GM21717 (cell line): ENCODE data around the gene FBXW12.
"Not testable (repeated sequence)": the region's sequence is repeated elsewhere in the genome, so short reads cannot be mapped to it uniquely, and the experiment has no call there.

Source experiments
- ATAC-seq: cut with Tn5 transposase; IDR thresholded peaks from one replicate; pipeline ENCODE4 v1.9.1; 2021; ENCODE audit warnings: mild to moderate bottlenecking, moderate library complexity; ENCODE audit not compliant: unreplicated experiment

The FBXW12 gene

DNA sequence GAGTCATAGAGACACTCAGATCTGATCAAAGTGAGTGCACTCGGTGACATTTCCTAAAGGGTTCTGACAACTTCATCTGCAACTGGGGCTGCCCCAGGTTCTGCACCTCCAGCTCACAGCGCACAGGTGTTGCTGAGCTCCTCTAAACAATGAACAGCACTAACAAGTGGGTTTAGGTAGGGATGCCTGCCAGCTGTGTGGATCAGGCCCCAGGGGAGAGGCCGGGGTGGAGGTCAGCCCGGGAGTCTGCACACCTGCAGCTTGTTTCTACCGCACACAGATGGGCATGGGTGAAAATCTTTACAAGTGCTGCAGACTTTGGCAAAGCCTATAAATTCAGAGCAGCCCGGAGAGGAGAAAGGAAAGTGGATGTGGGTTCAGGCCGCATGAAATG lies 355 bp downstream of the FBXW12 start:
- no peak for ATAC-seq

DNA sequence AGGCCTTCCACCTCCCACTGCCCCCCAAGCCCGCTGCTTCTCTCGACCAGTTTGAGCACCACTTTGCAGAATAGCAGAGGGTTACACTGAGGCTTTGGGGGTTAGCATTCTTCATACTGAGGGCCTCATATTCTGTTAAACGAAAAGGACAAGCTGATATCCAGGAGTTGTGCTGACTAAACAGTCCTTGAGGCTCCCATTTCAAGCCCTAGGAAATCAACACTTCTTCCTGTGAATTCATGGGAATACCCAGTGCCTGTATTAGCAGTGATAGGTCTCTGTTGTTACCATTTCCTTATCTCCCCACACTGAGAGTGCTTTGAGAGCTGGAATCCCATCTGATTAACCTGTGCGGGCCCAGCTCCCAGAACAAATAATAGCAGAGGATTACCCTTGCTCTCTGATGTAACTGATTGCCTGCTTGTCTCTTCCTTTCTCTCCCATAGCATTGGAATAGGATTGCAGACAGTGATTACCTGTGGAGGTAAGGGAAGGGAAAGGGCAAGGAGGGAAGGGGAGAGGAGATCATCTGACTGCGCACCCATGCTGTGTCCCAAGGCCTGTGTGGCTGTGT lies 930 bp downstream of the FBXW12 start:
- no peak for ATAC-seq

DNA sequence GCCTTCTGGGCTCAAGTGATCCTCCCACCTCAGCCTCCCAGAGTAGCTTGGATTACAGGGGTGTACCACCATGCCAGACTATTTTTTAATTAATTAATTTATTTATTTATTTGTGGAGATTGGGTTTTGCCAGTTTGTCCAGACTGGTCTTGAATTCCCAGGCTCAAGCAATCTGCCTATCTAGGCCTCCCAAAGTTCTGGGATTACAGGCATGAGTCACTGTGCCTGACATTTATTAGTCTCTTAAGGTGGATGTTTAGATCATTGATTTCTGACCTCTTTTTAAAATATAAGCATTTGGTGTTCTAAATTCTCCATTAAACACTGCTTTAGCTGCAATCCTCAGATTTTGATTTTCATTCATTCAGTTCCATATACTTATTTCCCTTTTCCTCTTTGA lies 15.6 kb downstream of the FBXW12 start:
- no peak for ATAC-seq

DNA sequence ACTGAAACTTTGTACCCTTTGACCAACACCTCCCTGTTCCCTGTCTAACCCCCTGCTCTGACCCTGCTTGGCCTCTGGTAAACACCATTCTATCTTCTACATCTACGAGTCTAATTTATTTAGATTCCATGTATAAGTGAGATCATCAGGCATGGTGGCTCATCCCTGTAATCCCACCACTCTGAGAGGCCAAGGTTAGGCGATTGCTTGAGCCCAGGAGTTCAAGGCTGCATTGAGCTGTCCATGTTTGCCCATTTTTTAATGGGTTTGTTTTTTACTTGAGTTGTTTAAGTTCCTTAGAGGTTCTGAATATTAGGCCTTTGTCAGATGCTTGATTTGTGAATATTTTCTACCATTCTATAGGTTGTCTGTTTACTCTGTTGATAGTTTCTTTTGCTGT lies 16.9 kb downstream of the FBXW12 start:
- ATAC-seq: no peak

DNA sequence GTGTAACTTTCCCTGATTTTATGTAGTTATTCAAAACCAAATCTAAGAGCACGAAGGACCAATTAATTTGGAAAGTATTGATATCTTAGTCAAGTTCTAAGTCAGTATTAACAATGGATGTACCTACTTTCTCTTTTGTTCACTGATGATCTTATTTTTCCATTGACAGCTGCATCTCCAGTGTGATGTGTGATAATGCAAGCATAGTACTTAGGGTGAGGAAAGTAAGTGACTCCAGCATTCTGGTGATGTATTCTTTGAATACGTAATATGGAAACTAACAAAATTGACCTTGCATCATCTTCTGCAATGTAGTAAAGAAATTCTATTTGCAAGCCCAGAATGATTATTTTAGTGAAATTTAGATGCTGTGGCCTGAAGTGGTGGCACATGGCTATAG lies 22.4 kb downstream of the FBXW12 start:
- no peak for ATAC-seq

DNA sequence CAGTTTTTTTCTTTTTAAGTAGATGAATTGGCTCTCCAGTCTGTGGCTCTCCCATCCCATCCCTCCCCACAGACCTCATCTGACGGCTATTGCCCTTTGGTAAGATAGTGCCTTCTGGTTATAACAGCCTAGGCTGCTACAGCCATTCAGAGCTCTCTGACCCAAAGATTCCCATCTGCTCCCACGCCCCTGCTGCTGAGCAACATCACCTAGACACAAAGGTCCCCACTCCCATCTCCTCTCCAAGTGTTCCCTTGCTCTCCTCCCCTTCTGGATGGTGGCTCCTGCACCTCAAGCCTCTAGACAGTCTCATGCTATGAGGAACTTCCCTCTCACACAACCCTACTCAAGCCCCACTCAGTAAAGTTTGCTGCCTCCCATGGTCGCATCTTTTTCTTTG lies 23.7 kb downstream of the FBXW12 start:
- no peak for ATAC-seq

DNA sequence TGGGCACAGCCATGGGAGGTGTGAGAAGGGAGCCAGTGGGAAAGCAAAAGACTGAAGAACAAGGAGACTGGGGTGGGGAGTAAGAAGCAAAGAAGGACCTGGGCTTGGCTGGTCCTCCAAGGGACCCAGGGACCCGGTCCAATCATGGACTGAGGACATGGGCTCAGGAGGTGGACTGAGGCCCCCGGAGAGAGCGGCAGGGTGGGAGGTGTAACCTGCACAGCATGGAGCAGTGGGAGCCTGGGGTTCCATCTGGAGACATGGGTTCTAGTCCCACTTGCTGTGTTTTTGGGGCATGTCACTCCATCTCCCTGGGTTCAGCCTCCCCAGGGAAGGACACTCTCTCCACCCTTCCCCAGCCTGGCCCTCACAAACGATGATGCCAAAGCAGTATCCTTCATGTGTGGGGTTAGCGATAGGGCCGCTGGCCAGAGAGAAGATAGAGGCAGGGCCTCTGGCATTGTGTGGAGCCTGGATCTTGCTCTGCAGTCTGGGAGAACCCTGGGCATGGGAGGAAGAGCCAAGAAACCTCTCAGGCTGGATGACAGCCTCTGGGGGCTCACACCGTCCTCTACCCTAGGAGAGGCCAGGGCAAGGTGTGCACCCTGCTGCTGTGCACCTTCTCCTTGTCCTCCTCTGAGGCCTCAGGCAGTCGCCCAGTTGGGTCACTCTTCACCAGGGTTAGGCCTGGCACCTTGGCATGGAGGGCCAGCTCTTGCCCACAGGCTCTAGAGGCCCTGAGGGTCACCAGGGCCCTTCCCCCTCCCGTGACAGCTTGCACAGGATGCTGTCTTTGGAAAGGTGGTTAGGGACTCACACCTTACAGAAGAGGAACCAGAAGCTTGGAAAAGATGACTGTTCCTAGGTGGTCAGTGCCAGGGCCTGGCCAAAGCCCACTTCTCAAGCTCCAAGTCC lies 26.0 kb downstream of the FBXW12 start:
- ATAC-seq: no peak

DNA sequence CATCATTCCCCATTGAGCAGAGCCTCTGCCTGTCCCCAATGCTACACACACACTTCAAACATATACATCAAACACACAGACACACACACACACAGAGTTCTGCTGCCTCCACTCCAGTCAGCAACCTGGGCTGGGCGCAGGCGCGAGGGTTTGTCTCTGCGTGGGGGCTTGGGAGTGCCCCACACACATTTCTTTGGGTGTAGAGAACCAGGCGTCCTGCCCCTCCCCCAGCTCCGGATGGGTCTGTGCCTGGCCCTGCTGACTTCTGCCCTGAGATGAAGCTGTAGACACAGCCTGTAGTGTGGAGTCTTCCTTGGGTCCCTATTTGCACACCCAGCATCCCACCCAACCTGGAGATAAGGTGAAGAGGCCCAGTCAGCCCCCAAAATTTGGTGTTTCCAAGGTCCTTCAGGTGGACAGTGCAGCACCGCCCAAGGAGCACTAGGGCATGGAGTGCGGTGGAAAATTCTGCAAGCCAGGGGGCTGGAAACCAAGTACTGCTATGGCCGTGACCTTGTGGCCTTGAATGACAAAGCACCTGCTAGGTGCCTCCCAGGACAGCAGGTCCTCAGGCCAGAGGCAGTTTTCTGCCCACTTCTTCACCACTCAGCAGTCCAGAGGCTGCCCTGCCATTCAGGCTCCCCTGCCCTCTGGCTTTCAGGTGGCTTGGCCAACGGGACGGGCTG lies 26.8 kb downstream of the FBXW12 start:
- no peak for ATAC-seq

DNA sequence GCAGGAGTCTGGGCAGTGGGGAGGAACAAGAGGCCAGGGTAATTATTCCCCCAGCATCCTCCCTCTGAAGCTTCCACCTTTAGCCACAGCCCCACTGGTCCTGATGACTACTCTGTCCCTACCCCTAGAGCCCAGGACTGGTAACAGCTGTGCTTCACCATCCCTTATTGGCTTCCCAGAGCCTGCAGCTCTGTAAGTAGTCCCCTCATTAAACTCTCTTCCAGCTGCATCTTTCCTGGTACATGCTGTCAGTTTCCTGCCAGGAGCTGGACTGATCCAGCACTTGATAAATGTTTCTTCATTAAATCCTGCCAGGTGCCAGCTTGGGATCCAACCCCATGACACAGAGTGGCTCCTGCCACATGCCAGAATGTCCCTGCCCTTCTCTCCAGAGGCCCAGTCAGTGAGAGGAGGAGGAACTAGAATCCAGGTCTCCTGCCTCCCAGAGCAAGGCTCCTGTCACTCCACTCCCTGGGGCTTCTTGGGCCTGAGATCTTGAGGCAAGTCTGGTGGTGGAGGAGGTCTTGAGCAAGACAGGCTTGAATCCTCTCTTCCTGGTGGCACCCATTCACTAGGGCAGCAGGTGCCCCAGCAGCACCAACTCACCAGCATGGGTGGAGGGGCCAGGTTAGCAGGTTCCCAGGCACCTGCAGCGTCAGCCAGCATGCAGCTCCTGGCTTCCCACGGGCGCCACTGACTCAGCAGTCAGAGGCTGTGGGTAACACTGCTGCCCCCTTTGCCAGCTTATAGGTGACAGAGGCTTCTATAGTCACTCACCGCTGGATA lies 27.6 kb downstream of the FBXW12 start:
- no peak for ATAC-seq

DNA sequence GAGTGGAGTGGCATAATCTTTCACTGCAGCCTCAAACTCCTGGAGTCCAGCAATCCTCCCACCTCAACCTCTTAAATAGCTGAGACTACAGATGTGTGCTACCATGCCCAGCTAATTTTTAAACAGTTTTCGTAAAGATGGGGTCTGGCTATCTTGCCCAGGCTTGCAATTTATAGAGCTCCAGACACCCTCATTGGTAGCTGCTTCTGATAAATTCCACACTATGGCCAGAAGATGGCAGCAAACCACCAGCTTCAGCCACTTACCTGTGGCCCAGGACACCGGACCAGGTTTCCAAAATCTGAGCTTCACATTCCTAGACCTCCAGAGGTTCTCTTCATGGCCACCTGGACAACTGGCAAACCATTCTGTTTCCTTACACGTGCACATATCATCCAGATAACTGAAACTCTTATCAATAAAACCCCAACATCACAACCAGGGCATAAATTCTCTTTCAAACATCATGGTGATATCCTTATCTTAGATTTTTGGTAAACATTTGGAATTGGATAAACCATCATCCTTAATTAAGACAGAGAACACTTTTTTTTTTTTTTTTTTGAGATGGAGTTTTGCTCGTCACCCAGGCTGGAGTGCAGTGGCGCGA lies 28.9 kb downstream of the FBXW12 start:
- no peak for ATAC-seq

DNA sequence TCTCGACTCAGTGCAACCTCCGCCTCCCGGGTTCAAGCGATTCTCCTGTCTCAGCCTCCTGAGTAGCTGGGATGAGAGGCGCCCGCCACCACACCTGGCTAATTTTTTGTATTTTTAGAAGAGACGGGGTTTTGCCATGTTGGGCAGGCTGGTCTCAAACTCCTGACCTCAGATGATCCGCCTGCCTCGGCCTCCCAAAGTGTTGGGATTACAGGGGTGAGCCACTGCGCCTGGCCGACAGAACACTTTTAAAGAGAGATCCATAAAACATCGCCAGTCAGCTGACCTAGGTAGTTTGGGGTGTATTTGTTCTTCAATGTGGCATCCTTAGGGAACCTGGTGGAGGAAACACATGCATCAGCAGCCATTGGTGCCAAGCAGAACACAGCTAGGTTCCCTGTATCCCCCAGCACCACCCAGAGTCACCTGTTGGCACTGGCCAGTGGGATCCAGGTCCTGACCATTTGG lies 29.4 kb downstream of the FBXW12 start:
- not testable (repeated sequence) for ATAC-seq

DNA sequence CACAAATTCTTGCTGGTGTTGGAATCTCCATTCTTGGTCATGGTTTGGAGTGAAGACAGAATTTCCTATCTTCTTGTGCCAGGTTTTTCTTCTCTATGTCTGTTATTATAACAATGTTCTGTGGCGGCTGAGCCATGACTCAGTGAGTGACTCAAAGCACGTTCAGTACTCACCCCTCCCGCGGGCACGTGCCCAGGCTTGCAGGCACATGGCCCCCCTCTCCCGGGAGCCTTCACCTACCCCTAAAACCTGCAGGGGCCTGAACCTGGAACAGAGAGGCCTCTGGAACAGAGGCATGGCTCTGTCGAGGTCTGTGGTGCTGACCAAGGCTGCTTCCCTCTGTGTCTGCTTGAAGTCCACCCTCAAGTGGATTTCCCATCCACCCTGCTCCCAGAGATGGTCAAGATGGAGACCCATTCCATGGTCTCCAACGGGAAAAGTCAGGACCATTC lies 30.3 kb downstream of the FBXW12 start:
- ATAC-seq: no peak

DNA sequence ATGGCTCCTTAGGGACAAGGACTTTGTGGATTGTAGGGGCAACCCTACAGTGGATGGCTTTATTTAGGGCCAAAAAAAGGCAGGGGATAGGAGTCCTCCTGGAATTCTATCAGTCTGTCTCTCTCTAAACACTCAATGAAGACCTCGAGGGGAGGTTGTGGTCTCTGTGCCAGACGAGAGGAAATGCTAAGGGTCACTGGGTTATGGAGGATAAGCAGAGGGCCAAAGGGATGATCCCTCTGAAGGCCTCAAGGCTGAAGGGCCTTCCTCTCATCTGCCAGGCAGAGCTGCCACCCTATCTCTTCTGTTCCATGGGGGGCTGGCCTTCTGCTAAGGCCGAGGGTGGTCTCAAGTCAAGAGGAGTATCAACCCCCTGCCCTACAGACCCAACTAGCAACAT lies 30.9 kb downstream of the FBXW12 start:
- ATAC-seq: no peak

DNA sequence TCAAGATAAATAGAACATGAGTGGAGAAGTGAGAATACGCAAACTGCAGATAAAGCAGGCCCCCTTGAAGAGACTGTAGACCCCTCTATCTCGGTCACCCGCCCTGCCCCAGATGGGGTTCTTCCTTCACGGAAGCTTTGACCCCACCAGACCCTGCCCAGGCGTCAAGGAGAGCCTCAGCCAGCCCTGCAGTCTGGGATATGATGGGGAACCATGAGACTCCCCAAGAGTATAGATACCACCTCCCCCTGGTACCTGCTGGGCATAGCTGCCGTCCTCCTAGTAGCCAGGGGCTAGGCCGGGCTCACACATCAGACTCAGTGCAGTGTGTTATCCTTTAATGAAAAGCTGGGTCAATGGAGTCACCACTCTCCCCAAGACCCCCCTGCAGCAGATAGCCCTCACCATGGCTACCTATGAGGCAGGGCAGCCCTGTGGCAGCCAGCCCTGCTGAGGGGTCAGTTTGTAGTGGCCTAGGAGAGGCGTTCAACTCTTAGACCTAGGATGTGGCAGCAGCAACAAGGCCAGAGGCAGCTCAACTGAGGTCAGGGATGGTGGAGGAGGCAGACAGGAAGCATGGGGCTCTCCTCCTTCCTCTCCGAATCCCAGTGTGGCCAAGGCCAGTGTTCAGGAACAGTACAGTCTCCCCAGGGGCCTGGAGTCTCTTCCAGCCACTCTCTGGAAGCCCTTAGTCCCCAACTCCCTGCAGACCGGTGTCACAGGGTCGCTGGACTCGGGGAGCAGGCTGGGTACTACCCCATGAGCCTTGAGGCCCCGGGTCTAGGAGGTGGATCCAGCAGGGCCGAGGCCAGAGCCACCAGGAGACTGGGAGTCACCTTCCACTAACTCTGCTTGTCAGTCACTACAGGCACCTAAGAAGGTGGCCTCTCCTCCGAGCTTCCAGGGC lies 31.8 kb downstream of the FBXW12 start:
- no peak for ATAC-seq

DNA sequence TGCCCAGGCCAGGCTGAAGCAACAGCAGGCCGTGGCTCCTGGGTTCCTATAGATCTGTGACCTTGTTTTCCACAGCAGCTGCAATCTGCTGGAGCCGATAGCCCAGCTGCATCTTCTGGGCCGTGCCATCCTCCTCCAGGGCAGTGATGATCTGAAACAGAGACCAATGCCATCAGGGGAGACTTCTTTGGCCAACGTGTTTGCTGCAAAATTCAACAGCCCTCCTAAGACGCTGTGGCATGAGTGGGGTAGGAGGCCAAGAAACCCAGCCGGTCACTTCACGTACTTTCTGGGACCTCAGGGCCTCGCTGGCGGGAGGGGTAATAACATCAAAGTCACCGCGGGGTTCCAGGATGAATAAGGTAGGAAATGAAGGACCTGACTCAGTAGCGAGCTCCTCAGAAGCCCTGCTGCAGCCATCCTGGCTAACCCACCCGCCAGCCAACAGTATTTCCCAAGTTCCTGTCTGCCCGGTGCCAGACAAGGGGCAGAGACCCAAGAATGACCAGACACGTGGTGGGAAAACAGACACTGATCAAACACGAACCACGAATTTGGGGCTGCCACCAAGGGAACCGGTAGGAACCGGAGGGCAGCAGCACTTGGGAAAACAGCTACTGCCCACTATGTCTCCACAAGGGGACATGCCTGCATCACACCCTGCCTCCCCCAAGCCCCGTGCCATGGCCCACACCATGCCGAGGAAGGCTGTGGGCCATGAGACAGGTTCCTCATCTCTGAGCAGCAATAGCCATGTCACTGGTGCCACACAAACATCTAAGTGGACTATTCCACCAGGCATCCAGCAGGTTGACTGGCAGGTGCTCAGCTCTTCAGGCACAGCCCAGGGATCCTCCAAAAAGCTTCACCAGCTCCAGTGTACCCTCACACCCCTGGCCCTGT lies 32.7 kb downstream of the FBXW12 start:
- no peak for ATAC-seq

DNA sequence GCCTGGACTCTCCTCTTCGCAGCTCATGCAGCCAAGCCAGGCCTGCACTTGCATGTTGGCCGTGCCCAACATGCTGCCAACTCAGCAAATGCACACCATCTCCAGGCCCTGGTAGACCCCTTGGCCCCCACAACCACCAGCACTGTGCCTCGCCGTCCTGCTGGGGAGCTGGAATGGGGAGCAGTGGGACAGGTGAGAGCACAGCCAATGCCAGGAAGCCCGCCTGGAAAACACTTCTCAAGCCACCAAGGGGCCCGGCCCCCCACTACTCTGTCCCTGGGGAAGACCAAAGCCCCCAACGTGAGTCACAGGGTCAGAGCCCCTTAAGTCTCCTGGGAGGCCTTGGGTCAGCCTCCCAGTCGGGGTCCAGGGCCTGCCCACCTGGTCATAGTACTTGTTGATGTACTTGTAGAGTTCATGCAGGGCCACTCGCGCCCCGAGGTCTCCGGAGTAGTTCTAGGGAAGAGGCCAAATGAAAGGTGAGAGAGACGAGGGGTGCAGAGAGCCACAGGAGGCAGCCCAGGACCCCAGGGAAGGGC lies 33.4 kb downstream of the FBXW12 start:
- no peak for ATAC-seq

DNA sequence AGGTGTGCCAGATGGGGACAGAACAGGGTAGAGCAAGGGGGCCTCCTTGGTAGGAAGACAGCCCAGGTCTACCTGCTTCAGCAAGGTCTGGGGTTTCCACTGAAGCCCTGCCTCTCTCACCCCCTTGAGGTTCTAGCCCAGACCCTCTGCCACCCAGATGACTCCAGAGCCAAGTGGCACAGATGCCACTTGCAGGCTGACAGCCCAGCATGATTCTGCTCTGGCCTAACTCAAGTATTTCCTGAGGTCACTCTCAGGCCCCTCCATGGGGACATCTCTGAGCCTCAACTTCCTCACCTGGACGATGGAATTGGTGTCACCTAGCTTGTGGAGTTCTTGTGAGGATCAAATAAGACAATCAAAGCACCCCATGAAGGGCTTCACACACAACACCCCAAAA lies 34.0 kb downstream of the FBXW12 start:
- ATAC-seq: no peak
